ENCODE measurements around the gene CCND1.

GRCh38 chr11:69652999-69653398 is 12.0 kb downstream of the CCND1 start:
- TF ChIP-seq CTCF (IDR thresholded peaks at IDR 0.05; ENCODE audit: control extremely low read depth in 1 of 3, insufficient read depth in 1 of 3, low read depth in 1 of 3, low read length in 3 of 3) (no peak), TEAD4 (IDR thresholded peaks at IDR 0.05; ENCODE audit: low read depth, low read length) (no peak)

Data from H1 (cell line).